Esophagus squamous epithelium (tissue), 4 donors: ENCODE data around the gene USP9X. TPM values are rescaled to one million over a fixed set of nuclear protein-coding genes. Genes with fewer than 3 reads are reported as not detected.

ENCODE experiments used
- total RNA-seq, 4 donors: library from RNA; depleted of rRNA; stranded (reverse); fragments of >200 nt; gene quantifications; one replicate each; pipeline ENCODE4 v1.1.0, GENCODE V29; 2016

USP9X gene
- total RNA-seq, 4 donors from 2014 or later = 36.7 to 76.1 (median 56.4) TPM

Other genes starting within 250 kb of the USP9X start
- 100 to 1,000 TPM; 164 to 219 (median 214) TPM for gene DDX3X, start 248.7 kb downstream of the USP9X start, total RNA-seq